Keratinocyte (primary cell): Measurements from ENCODE around the gene KCTD21.

ENCODE experiments used
- EZH2 ChIP-seq: IDR thresholded peaks from one replicate; pipeline ENCODE4 v1.6.1; 2012; ENCODE audit warnings: inconsistent platforms, mild to moderate bottlenecking, low read length, moderate library complexity
- TF ChIP-seq, protein P1 (sequence below), 3 experiments: IDR thresholded peaks in 1 of 3; conservative IDR thresholded peaks in 1 of 3; optimal IDR thresholded peaks in 1 of 3; 2 replicates in 2 of 3; 3 replicates in 1 of 3; pipeline versions ENCODE3 to v1.5.1; 2011; ENCODE audit warnings: low read length in 3 of 3, mild to moderate bottlenecking in 3 of 3, moderate library complexity in 2 of 3, control low read depth in 1 of 3, inconsistent platforms in 1 of 3; ENCODE audit not compliant: insufficient read depth in 2 of 3; ENCODE audit errors: extremely low read depth in 1 of 3

- TF ChIP-seq, protein P1, sequence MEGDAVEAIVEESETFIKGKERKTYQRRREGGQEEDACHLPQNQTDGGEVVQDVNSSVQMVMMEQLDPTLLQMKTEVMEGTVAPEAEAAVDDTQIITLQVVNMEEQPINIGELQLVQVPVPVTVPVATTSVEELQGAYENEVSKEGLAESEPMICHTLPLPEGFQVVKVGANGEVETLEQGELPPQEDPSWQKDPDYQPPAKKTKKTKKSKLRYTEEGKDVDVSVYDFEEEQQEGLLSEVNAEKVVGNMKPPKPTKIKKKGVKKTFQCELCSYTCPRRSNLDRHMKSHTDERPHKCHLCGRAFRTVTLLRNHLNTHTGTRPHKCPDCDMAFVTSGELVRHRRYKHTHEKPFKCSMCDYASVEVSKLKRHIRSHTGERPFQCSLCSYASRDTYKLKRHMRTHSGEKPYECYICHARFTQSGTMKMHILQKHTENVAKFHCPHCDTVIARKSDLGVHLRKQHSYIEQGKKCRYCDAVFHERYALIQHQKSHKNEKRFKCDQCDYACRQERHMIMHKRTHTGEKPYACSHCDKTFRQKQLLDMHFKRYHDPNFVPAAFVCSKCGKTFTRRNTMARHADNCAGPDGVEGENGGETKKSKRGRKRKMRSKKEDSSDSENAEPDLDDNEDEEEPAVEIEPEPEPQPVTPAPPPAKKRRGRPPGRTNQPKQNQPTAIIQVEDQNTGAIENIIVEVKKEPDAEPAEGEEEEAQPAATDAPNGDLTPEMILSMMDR (optimal IDR thresholded peaks at IDR 0.05 in 1 of 3, IDR thresholded peaks at IDR 0.05 in 1 of 3, conservative IDR thresholded peaks at IDR 0.05 in 1 of 3; ENCODE audit: extremely low read depth in 1 of 3, insufficient read depth in 2 of 3, low read length in 3 of 3): peak in 1 of 3 experiments; percentile 33
- TF ChIP-seq EZH2: no peak
Observed at GRCh38 chr11:78149646-78150045, 38.8 kb downstream of the KCTD21 start.
